Measurements from ENCODE around the gene MINDY3. TPM values are rescaled to one million over a fixed set of nuclear protein-coding genes. Genes with fewer than 3 reads are reported as not detected.

The MINDY3 gene
- total and polyA plus RNA-seq, 7 donors: 15.0 to 39.2 (median 23.8) TPM

GRCh38 chr10:15824498-15824897, 35.8 kb downstream of the MINDY3 start:
- Histone ChIP-seq H3K27me3 (no peaks in the 10 kb centered on the region), H3K27ac (no peak overlapping the region), H3K9me3 (no peaks in the 10 kb centered on the region), H3K36me3 (peaks cover 0 to 23% (median 0%) of the 10 kb centered on the region in 4 donors), H3K4me3 (no peak overlapping the region), H3K4me1 (no peaks in the 10 kb centered on the region)
- peak; percentile 28 to 59 (median 51) for TF ChIP-seq CTCF (IDR thresholded peaks at IDR 0.05)
- TF ChIP-seq POLR2AphosphoS5 (IDR thresholded peaks at IDR 0.05): no peak
- intact Hi-C loops (cut with DNase I): loop anchor here (2.0 to 5.0 kb wide), 2 partner anchors 102 to 390 kb away; no protein-coding TSS in a partner anchor
- no peak for DNase-seq
- WGBS, 2 donors: 86 to 94% methylated on average over 1 of the region's 1 CpG

DNA sequence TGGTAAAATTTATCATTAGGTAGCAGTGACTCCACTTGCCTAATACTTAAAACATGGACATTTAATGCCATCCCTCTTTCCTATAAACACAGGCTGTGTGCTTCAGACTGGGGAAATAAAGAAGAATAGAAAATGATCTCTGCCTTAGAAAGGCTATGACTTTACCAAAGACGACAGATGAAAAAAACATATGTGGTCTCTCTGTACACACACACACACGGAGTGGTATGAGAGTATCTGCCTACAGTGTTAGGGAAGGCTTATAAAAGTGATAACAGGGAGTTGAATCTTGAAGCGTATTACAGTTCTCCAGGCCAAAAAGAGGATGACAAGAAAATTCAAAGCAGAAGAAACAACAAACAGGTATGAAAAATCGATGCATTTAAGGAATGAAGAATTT, 38.2 kb downstream of the MINDY3 start:
- TF ChIP-seq EP300 (IDR thresholded peaks at IDR 0.05) (no peak), POLR2AphosphoS5 (IDR thresholded peaks at IDR 0.05) (no peak), CTCF (IDR thresholded peaks at IDR 0.05) (no peak), POLR2A (IDR thresholded peaks at IDR 0.05) (no peak)
- Histone ChIP-seq H3K4me3 (no peak overlapping the region), H3K36me3 (peaks cover 0 to 17% (median 0%) of the 10 kb centered on the region in 4 donors), H3K27ac (no peak overlapping the region), H3K9me3 (no peaks in the 10 kb centered on the region), H3K27me3 (no peaks in the 10 kb centered on the region), H3K4me1 (no peaks in the 10 kb centered on the region)
- no peak for DNase-seq
- WGBS, 2 donors: 82 to 90% methylated on average over 4 of the region's 4 CpGs
- intact Hi-C loops (cut with DNase I): loop anchor here (5.0 kb wide), 1 partner anchor 100 kb away; no protein-coding TSS in a partner anchor

DNA sequence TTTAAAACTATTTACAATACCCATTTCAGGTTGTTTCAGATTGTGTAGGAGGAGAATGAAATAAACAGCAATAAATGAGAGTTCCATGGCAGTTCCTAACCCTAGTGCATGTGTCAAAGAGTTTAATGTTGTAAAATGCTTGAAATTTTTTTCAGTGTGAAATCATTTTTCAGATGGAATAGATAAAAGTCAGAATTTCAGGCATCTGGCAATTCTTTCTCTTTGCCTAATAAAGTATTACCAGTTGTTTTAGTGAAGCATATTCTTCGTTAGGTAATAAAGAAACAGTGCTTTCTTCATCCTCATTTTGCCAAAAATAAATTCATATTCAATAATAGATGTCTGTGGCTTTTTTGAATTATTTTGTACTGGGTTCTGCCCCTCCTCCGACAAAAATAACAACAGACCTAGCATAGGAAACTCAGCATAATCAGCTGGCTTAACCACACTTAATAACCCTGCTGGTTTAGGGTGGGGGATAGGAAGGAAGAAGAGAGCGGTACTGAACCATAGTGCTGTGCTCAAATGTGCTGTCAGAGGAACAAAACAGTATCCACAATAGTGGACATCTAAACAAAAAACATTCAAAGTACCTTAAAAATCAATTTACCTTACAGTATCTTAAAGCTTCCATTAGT, 39.1 kb downstream of the MINDY3 start:
- H3K36me3 ChIP-seq: peaks cover 0 to 17% (median 0%) of the 10 kb centered on the region in 4 donors
- H3K27ac ChIP-seq: no peak overlapping the region
- no peaks in the 10 kb centered on the region for H3K27me3 ChIP-seq
- 82 to 91% methylated on average over 3 of the region's 3 CpGs for WGBS, 2 donors
- H3K9me3 ChIP-seq: no peaks in the 10 kb centered on the region
- H3K4me3 ChIP-seq: no peak overlapping the region
- TF ChIP-seq POLR2A (IDR thresholded peaks at IDR 0.05) (no peak), EP300 (IDR thresholded peaks at IDR 0.05) (no peak), CTCF (IDR thresholded peaks at IDR 0.05) (no peak), POLR2AphosphoS5 (IDR thresholded peaks at IDR 0.05) (no peak)
- DNase-seq: no peak
- intact Hi-C loops (cut with DNase I): loop anchor here (5.0 kb wide), 1 partner anchor 99 kb away; no protein-coding TSS in a partner anchor
- no peaks in the 10 kb centered on the region for H3K4me1 ChIP-seq

- no peak overlapping the region for H3K4me3 ChIP-seq
- H3K9me3 ChIP-seq: no peaks in the 10 kb centered on the region
- intact Hi-C loops (cut with DNase I): no loop called here
- WGBS, 2 donors: 67 to 75% methylated on average over 3 of the region's 3 CpGs
- TF ChIP-seq POLR2AphosphoS5 (IDR thresholded peaks at IDR 0.05): no peak
- TF ChIP-seq EP300 (IDR thresholded peaks at IDR 0.05): no peak
- H3K27ac ChIP-seq: no peak overlapping the region
- peaks cover 0 to 9% (median 3%) of the 10 kb centered on the region in 4 donors for H3K4me1 ChIP-seq
- H3K27me3 ChIP-seq: no peaks in the 10 kb centered on the region
- no peak for DNase-seq
- H3K36me3 ChIP-seq: peaks cover 0 to 22% (median 0%) of the 10 kb centered on the region in 4 donors
Observed at GRCh38 chr10:15817409-15818046, 42.8 kb downstream of the MINDY3 start.

DNA sequence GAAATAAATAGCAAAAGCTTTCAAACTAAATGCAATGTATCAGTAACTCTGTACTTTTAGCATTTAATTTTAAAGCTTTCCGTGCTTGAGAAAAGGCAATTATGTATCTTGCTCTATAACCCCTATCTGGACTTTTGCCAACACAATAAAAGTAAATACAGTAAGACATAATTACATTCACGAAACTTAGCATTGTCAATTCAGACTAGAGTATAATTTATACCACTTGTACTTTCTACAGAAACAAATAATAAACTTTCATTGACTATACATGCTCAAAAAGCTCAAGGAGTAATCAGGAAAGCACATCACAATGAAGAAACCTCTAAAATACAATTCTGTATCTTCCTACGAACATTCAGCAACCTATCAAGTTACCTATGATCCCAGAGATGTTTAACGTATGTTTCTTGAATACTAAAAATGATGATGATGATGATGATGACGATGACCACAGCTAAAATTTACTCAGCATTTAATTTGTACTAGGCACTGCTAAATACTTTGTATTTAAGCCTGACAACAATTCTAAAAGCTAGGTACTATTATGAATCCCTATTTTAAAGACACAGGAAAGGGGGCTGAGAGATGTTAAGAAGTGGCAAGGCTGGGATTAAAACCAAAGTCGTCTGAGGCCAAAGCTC, 44.9 kb downstream of the MINDY3 start:
- WGBS, 2 donors: 49 to 72% methylated on average over 6 of the region's 6 CpGs
- Histone ChIP-seq H3K9me3 (no peaks in the 10 kb centered on the region), H3K4me3 (no peak overlapping the region)

More for the DNA sequence above, 44.9 kb downstream of the MINDY3 start:
- H3K4me1 ChIP-seq: peaks cover 0 to 9% (median 3%) of the 10 kb centered on the region in 4 donors
- H3K36me3 ChIP-seq: peaks cover 0 to 9% (median 0%) of the 10 kb centered on the region in 4 donors
- H3K27me3 ChIP-seq: no peaks in the 10 kb centered on the region
- no peak for DNase-seq
- TF ChIP-seq POLR2A (IDR thresholded peaks at IDR 0.05) (no peak), POLR2AphosphoS5 (IDR thresholded peaks at IDR 0.05) (no peak), CTCF (IDR thresholded peaks at IDR 0.05) (no peak)
- intact Hi-C loops (cut with DNase I): no loop called here
- no peak overlapping the region for H3K27ac ChIP-seq
